GM12875 (cell line): ENCODE measurements around the gene MOCOS.

Source experiments
- H3K4me3 ChIP-seq: one replicate; pipeline ENCODE4 v1.5.1; 2011; ENCODE audit warnings: low read depth, low read length, control low read depth
- TF ChIP-seq, protein P1 (sequence below): IDR thresholded peaks from 2 replicates; pipeline ENCODE4 v1.5.1; 2011; ENCODE audit warnings: low read depth, mild to moderate bottlenecking, control low read depth, inconsistent platforms, low read length, moderate library complexity, borderline replicate concordance; ENCODE audit not compliant: insufficient read depth

The MOCOS gene

DNA sequence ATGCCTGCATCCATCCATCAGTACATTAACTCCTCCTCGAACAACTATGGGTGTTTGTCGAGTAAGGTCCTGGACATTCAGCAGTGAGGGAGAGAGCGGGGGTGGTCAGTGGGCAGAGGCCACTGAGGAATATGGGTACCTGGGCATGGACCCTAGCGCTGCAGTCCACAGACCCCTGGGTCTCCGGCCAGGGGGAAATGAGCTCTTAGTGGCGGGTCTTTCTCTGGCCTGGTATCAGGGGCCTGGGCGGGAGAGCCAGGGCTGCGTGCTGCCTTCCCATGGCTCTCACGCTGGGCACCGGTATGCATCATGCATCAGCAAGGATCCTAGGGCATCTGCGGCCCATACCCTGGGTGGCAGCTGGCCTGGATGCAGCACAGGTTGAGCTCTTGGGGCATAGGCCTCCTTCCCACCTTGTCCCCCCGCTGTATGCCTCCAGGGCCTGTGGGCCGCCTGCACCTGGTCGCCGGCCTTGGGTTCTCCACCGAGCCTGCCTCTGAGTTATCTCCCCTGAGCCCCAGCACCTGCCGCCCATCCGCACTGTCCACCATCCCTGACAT, 1.3 kb upstream of the MOCOS start:
- H3K4me3 ChIP-seq: no peak overlapping the region
- TF ChIP-seq, protein P1, sequence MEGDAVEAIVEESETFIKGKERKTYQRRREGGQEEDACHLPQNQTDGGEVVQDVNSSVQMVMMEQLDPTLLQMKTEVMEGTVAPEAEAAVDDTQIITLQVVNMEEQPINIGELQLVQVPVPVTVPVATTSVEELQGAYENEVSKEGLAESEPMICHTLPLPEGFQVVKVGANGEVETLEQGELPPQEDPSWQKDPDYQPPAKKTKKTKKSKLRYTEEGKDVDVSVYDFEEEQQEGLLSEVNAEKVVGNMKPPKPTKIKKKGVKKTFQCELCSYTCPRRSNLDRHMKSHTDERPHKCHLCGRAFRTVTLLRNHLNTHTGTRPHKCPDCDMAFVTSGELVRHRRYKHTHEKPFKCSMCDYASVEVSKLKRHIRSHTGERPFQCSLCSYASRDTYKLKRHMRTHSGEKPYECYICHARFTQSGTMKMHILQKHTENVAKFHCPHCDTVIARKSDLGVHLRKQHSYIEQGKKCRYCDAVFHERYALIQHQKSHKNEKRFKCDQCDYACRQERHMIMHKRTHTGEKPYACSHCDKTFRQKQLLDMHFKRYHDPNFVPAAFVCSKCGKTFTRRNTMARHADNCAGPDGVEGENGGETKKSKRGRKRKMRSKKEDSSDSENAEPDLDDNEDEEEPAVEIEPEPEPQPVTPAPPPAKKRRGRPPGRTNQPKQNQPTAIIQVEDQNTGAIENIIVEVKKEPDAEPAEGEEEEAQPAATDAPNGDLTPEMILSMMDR: no peak

DNA sequence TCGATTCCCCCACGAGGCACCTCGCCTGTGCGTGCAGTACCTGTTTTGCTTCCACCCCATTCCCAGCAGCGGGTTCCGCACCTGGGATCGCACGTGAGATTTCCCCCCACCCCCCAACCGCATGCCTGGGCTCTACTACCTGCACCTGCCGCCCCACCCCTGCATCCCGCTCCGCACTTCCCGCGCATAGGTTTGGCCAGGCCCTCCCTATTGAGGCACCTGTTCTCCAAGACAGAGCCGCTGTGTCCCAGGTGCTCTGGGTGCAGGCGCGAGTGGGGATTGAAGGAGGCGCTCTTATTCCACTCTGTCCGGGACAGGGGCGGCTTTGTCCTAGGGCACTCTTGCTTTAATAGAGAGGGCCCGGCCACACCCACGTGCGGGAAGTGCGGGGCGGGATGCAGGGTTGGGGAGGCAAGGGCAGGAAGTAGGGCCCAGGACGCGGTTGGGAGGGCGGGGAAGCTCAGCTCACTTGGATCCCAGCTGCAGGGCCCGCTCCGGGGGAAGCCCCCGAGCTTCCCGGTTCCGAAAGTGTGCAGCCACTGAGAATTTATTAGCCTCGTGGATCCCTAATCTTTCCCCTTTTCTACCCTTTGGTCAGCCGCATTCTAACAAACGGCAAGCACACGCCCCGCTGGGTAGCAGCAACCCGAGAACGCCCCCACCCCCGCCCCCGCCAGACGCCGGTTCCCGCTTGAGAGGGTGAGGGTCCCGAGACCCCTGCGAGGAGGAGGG, 670 bp upstream of the MOCOS start:
- TF ChIP-seq, protein P1: no peak
- H3K4me3 ChIP-seq: peak overlapping the region; percentile 63

DNA sequence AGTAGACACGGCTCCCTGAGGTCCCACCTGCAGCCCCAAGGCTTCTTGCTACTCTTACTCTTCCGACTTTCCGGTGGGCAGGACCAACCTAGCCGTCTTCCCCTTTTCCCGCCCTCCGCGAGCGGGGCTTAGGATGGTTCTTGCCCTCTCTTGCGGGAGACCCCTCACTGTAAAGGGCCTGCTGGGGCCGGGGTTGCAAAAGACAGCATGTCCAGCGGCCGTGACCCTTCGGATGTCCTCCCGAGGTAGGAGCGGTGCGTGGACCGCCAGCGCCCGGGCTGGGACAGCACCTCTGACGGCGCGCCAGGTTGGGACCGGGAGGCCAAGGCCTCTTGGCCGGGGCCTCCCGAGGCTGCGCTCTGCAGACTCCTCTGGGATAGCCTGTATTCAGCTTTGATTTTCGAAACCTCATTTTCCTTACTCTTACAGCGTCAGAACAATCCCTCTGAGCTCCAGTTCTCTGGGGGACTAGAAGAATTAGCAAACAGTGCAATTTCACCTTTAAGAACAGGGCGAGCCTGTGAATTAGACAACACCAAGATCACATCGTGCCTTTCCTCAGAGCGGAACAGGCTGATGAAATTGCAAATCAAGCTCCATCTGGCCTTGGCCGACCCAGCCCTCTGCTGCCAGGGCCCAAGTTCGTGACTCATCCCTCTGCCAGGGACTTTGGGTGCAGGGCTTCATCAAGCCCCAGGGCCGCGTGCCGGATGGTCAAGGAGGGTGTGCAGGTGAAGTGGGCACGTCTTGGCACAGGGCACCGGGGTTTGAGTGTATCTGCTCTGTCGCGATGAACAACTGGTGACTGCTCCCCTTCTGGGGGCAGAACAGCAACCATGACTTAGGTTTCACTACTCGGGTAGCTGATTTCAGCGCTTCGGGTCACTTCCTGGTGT, 777 bp downstream of the MOCOS start:
- H3K4me3 ChIP-seq: peak overlapping the region; percentile 63

DNA sequence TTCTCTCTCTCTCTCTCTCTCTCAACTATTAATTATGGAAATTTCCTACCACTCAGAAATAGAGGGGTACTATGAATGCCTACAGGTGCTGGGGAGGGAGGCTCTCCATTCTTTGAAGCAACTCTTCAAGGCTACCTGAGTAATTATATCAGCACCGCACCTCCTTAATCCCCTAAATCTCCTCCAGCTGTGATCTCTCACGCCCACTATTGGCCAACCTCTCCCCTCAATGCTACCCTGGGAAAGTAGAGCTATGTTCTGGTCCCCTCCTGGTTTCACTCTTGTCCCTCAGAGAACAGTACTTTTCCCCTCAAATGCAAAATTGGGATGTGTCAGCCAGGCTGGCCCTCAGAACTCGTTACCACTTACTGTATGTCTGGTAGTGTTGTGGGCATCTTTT, 1.6 kb downstream of the MOCOS start:
- no peak overlapping the region for H3K4me3 ChIP-seq
- TF ChIP-seq, protein P1: no peak

More for the DNA sequence above, 777 bp downstream of the MOCOS start:
- TF ChIP-seq, protein P1: no peak

DNA sequence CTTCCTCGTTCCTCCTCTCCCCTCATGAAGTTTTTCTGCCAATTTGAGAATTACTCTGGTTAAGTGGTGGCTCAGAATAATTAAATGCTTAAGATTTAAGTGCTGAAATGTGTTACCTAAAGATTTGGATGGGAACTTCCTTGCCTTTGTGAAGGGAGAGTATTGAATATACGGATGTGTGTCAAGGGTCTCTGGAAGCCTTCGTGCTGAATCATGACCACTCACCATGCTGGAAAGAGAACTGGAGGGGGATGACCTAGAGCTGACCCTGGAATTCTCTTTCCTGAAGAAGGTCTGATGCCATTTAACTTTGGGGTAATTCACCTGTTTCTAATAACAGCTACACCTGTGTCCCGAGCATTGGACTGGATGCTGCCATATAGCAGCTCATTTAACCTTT, 2.2 kb downstream of the MOCOS start:
- H3K4me3 ChIP-seq: no peak overlapping the region
- TF ChIP-seq, protein P1: no peak

DNA sequence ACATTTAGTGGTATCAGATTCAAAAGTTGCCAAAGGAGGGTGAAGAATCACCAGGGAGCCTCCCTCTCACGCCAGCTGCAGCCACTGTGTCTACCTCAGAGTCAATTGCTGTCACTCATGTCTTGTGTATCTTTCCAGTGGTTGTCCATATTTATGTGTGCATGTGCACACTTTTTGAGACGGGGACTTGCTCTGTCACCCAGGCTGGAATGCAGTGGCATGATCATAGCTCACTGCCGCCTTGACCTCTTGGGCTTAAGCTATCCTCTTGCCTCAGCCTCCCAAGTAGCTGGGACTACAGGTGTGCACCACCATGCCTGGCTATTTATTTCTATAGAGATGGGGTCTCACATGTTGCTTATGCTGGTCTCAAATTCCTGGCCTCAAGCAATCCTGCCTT, 4.0 kb downstream of the MOCOS start:
- no peak overlapping the region for H3K4me3 ChIP-seq
- TF ChIP-seq, protein P1: no peak
